Measurements from ENCODE around the gene CLEC4C.

Gene CLEC4C

GRCh38 chr12:7712841-7713442 lies 34.2 kb downstream of the CLEC4C start:
- H3K9me3 ChIP-seq (ENCODE audit: control insufficient read depth, insufficient read depth, low read depth, low read length) = no peaks in the 10 kb centered on the region
- no peak overlapping the region for H3K4me3 ChIP-seq (ENCODE audit: low read depth, low read length)
- ChIA-PET CTCF (no interaction called here), POLR2A (no interaction called here)
- no peak overlapping the region for H3K27ac ChIP-seq (ENCODE audit: extremely low read depth, low read depth, low read length)
- TF ChIP-seq ZNF571 (tag by site-specific recombination; IDR thresholded peaks at IDR 0.05) = no peak
- no peak for TF ChIP-seq ZNF776 (tag by site-specific recombination; IDR thresholded peaks at IDR 0.05; ENCODE audit: borderline replicate concordance)
- no peak for TF ChIP-seq ZNF239 (tag by site-specific recombination; IDR thresholded peaks at IDR 0.05)
- no peak for TF ChIP-seq ZNF660 (tag by site-specific recombination; IDR thresholded peaks at IDR 0.05)
- no peak for TF ChIP-seq ZEB2 (tag by site-specific recombination; IDR thresholded peaks at IDR 0.05)
- no peak for TF ChIP-seq SP3 (tag by site-specific recombination; IDR thresholded peaks at IDR 0.05)
- no peak for TF ChIP-seq KLF9 (tag by site-specific recombination; IDR thresholded peaks at IDR 0.05; ENCODE audit: low read depth)
- TF ChIP-seq EGR2 (tag by site-specific recombination; IDR thresholded peaks at IDR 0.05; ENCODE audit: low read depth) = no peak
- no peak for TF ChIP-seq SP2 (tag by site-specific recombination; IDR thresholded peaks at IDR 0.05)
- TF ChIP-seq HOXA7 (CRISPR knock-in tag; IDR thresholded peaks at IDR 0.05; ENCODE audit: borderline replicate concordance) = no peak
- no peak for TF ChIP-seq KLF1 (tag by site-specific recombination; IDR thresholded peaks at IDR 0.05)
- no peak for TF ChIP-seq ZNF311 (tag by site-specific recombination; IDR thresholded peaks at IDR 0.05; ENCODE audit: borderline replicate concordance)
- H3K4me1 ChIP-seq (ENCODE audit: control insufficient read depth, insufficient read depth, low read length) = peaks cover 5% of the 10 kb centered on the region
- no peaks in the 10 kb centered on the region for H3K36me3 ChIP-seq (ENCODE audit: control insufficient read depth in 2 of 2, insufficient read depth in 1 of 2, low read length in 2 of 2)

DNA sequence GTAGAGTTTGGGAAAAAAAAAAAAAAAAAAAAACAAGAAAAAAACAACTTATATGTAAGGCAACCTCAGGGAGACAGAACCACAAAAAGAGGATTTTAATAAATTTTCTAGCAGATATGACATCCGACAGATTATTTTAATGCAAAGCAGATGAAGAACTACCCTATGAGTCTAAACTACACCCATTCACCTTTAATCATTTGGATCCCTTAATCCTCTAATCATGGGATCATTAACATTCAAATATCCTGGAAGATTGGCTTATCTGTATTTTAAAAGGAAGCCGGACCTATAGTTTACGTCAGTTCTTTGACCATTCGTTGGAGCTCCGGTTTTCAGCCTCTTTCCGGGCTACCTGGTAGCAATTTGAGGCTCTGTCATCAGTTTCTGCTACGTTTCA lies 36.0 kb downstream of the CLEC4C start, which contains the start of gene DPPA3:
DPPA3 (plus strand) TSS at position 301 of the 400 bp plus-strand sequence. CDS start 138 bp downstream, outside the sequence.
- Histone ChIP-seq H3K4me1 (ENCODE audit: control insufficient read depth, insufficient read depth, low read length) (no peaks in the 10 kb centered on the region), H3K27ac (ENCODE audit: extremely low read depth, low read depth, low read length) (no peak within 1 kb of the TSS), H3K4me3 (ENCODE audit: low read depth, low read length) (no peak within 1 kb of the TSS), H3K36me3 (ENCODE audit: control insufficient read depth in 2 of 2, insufficient read depth in 1 of 2, low read length in 2 of 2) (no peaks in the 10 kb centered on the region), H3K9me3 (ENCODE audit: control insufficient read depth, insufficient read depth, low read depth, low read length) (no peaks in the 10 kb centered on the region)
- TF ChIP-seq ZNF416 (tag by site-specific recombination; IDR thresholded peaks at IDR 0.05) (no peak), ZNF658 (tag by site-specific recombination; IDR thresholded peaks at IDR 0.05) (no peak), ZNF670 (tag by site-specific recombination; IDR thresholded peaks at IDR 0.05; ENCODE audit: low read depth) (no peak), ZNF23 (tag by site-specific recombination; IDR thresholded peaks at IDR 0.05; ENCODE audit: borderline replicate concordance) (no peak)
- CTCF ChIA-PET = no interaction called here
- POLR2A ChIA-PET = no interaction called here

GRCh38 chr12:7709969-7710675 lies 37.1 kb downstream of the CLEC4C start:
- Histone ChIP-seq H3K9me3 (ENCODE audit: control insufficient read depth, insufficient read depth, low read depth, low read length) (no peaks in the 10 kb centered on the region), H3K36me3 (ENCODE audit: control insufficient read depth in 2 of 2, insufficient read depth in 1 of 2, low read length in 2 of 2) (no peaks in the 10 kb centered on the region), H3K27ac (ENCODE audit: extremely low read depth, low read depth, low read length) (no peak overlapping the region), H3K4me1 (ENCODE audit: control insufficient read depth, insufficient read depth, low read length) (no peaks in the 10 kb centered on the region), H3K4me3 (ENCODE audit: low read depth, low read length) (no peak overlapping the region)
- ChIA-PET POLR2A (no interaction called here), CTCF (interaction anchor here (0.5 kb wide), 1 partner anchor 124 kb away, joined by 6 read pairs; no protein-coding TSS in a partner anchor)
- TF ChIP-seq ZNF324 (tag by site-specific recombination; IDR thresholded peaks at IDR 0.05) = no peak
- TF ChIP-seq, protein P1, sequence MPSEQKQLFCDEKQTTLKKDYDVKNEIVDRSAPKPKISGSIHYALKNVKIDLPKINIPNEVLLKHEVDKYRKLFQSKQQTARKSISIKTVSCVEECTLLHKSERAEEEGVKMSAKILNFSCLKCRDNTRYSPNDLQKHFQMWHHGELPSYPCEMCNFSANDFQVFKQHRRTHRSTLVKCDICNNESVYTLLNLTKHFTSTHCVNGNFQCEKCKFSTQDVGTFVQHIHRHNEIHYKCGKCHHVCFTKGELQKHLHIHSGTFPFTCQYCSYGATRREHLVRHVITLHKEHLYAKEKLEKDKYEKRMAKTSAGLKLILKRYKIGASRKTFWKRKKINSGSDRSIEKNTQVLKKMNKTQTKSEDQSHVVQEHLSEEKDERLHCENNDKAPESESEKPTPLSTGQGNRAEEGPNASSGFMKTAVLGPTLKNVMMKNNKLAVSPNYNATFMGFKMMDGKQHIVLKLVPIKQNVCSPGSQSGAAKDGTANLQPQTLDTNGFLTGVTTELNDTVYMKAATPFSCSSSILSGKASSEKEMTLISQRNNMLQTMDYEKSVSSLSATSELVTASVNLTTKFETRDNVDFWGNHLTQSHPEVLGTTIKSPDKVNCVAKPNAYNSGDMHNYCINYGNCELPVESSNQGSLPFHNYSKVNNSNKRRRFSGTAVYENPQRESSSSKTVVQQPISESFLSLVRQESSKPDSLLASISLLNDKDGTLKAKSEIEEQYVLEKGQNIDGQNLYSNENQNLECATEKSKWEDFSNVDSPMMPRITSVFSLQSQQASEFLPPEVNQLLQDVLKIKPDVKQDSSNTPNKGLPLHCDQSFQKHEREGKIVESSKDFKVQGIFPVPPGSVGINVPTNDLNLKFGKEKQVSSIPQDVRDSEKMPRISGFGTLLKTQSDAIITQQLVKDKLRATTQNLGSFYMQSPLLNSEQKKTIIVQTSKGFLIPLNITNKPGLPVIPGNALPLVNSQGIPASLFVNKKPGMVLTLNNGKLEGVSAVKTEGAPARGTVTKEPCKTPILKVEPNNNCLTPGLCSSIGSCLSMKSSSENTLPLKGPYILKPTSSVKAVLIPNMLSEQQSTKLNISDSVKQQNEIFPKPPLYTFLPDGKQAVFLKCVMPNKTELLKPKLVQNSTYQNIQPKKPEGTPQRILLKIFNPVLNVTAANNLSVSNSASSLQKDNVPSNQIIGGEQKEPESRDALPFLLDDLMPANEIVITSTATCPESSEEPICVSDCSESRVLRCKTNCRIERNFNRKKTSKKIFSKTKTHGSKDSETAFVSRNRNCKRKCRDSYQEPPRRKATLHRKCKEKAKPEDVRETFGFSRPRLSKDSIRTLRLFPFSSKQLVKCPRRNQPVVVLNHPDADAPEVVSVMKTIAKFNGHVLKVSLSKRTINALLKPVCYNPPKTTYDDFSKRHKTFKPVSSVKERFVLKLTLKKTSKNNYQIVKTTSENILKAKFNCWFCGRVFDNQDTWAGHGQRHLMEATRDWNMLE (tag by site-specific recombination; conservative IDR thresholded peaks at IDR 0.05; ENCODE audit: low read depth) = no peak
- TF ChIP-seq KLF7 (tag by site-specific recombination; IDR thresholded peaks at IDR 0.05; ENCODE audit: borderline replicate concordance) = no peak
- TF ChIP-seq ZFP69B (tag by site-specific recombination; IDR thresholded peaks at IDR 0.05) = no peak
- TF ChIP-seq ZNF623 (tag by site-specific recombination; IDR thresholded peaks at IDR 0.05) = no peak
- TF ChIP-seq, protein P2, sequence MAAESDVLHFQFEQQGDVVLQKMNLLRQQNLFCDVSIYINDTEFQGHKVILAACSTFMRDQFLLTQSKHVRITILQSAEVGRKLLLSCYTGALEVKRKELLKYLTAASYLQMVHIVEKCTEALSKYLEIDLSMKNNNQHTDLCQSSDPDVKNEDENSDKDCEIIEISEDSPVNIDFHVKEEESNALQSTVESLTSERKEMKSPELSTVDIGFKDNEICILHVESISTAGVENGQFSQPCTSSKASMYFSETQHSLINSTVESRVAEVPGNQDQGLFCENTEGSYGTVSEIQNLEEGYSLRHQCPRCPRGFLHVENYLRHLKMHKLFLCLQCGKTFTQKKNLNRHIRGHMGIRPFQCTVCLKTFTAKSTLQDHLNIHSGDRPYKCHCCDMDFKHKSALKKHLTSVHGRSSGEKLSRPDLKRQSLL (tag by site-specific recombination; IDR thresholded peaks at IDR 0.05) = no peak
- no peak for TF ChIP-seq ZNF658 (tag by site-specific recombination; IDR thresholded peaks at IDR 0.05)
- no peak for TF ChIP-seq ZNF707 (tag by site-specific recombination; IDR thresholded peaks at IDR 0.05)
- no peak for TF ChIP-seq ZNF768 (tag by site-specific recombination; IDR thresholded peaks at IDR 0.05)
- TF ChIP-seq ZNF610 (tag by site-specific recombination; IDR thresholded peaks at IDR 0.05; ENCODE audit: borderline replicate concordance) = no peak
- no peak for TF ChIP-seq SETDB1 (IDR thresholded peaks at IDR 0.05; ENCODE audit: insufficient read length, low read length)
- TF ChIP-seq OVOL3 (tag by site-specific recombination; IDR thresholded peaks at IDR 0.05) = no peak
- no peak for TF ChIP-seq GLIS1 (tag by site-specific recombination; IDR thresholded peaks at IDR 0.05)

Data from HEK293 (cell line).